ENCODE data around the gene TREM2.
"Not testable (repeated sequence)": the region's sequence is repeated elsewhere in the genome, so short reads cannot be mapped to it uniquely, and the experiment has no call there.

TREM2 gene

DNA sequence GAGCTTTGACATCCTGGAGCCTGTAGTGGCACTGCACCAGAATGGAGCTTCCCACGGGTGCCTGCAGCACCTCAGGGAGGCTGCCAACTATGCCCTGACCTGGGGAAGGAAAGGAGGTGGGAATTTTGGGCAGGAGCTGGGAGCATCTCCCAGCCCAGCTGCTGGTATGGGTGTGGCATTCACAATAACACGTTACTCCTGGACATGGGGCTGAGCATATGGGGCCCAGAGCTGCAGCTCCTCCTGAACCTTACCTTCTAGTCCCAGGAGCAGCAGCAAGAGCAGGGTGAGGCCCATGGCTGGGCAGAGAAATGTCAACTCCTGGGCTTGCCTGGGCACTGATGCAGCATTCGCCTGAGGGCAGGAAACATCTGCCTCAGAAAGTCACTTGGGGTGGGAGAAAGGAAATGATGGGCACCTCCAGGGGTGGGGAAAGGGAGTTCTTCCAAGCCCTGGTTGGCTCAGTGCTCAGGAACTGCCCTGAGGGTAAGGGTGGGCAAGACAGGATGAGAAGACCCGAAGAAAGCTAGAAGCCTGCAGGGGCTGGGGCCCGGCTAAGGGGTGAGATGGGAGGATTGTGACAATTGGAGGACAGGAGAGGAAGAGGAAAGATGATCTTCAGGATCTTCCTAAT lies 8.8 kb downstream of the TREM2 start, which contains the start of gene TREML1:
TSS of gene TREML1 (minus strand) at position 356 of the 634 bp plus-strand sequence. CDS start at position 297, 59 bp downstream.
- DNase-seq = no peak

DNA sequence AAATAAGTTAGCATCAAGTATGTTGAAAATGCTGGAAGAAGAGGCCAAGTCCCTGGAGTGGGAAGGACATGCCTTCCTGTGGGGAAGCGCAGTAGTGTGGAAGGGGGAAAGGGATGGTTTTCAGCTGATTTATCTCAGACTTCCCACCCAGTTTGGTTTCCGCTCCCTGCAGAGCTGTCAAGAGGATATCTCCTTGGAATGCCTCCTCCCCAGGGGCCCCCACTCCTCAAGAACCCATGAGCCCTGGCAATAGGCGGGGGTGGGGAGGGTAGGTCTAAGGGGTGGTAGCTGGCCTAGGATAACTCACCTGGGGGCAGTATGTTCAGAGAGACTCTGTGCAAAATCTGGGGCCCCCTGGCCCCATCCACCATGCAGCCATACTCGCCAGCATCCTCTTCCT lies 9.5 kb downstream of the TREM2 start:
- no peak for DNase-seq

DNA sequence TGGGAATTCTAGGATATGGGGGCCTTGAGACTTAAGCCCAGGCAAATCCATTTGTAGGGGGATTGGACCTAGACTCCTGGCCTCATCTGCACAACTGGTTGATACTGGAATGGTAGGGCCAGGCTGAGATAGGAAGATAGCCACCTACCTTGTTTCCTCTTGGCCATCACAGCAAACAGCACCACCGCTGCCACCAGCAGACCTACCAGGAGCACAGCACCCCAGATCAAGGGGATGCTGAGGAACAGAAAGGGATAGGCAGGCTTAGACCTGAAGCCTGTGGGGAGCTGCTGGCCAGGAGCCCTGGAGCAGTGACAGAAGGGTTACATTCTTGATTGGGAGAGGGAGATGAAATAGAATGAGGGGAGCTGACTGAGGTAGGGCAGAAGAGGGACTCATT lies 12.2 kb downstream of the TREM2 start:
- DNase-seq = no peak

DNA sequence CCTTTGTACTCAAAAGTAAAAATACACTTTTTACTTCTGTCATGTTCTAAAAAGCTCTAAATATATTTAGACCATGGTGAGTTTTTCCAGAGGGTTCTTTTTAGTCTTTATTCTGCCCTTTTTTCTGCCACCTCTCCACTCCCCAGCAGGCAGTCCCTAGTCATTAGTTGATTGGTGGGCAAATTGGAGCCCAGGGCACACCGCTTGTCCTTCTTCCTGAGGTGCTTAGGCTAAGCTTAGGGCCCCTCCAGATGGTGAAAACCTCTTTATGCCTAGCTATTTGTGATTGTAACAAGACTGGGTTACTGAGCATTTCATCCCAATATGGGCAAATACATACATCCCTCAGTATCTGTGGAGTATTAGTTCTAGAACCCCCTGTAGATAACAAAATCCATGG lies 15.0 kb downstream of the TREM2 start:
- DNase-seq = no peak

DNA sequence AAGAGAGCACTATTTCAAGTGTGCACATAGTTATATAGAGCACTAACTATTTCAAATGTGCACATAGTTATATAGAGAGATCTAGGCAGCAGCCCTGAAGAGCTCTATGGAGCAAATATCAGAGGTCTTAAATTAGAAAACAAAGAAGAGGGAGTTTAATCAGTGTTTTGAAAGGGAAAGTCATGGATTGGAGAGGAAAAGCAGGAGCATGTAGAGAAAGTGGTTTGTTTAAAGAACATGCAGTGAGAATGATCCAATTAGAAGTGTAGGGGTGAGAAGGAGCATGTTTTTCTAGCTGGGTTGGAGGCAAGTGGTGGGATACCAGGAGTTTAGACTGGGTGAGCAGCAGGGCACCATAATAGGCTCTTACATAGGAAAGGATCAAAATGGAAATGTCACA lies 26.0 kb downstream of the TREM2 start:
- no peak for DNase-seq

GRCh38 chr6:41135062-41135832 lies 27.7 kb downstream of the TREM2 start:
- DNase-seq = no peak

- DNase-seq = no peak
Measured at GRCh38 chr6:41132254-41132653, 30.7 kb downstream of the TREM2 start.

- no peak for DNase-seq
Measured at GRCh38 chr6:41125282-41125681, 37.6 kb downstream of the TREM2 start.

GRCh38 chr6:41122918-41123317 lies 40.0 kb downstream of the TREM2 start:
- DNase-seq = no peak

- no peak for DNase-seq
Measured at GRCh38 chr6:41122373-41122772, 40.5 kb downstream of the TREM2 start.

GRCh38 chr6:41120058-41120457 lies 42.9 kb downstream of the TREM2 start:
- no peak for DNase-seq

DNA sequence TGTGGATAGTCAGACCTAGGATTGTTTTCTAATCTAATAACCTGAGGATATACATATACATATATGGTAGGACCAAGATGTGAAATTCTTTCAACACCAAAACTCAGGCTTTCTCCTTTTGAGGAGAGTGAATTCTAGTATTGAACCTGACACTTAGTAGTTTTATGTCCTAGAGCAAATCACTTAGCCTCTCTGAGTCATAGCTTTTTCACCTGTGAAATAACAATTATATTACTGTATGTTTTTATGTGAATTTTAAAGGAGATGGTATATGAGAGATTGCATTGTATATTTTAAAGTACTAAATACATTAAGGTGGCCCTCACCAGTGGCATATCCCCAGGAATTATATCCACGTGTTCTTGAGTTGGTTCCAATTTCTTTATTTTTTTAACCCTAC lies 43.4 kb downstream of the TREM2 start:
- DNase-seq = no peak

- DNase-seq = not testable (repeated sequence)
Measured at GRCh38 chr6:41115027-41115426, 47.9 kb downstream of the TREM2 start.

- no peak for DNase-seq
Measured at GRCh38 chr6:41111017-41111416, 51.9 kb downstream of the TREM2 start.
